GM13977 (cell line): Measurements from ENCODE around the gene CNNM4.

Experiments used
- DNase-seq: peaks from one replicate; pipeline ENCODE4 v3.0.0; 2012; ENCODE audit warnings: low spot score
- in situ Hi-C: fragments of 300-500 bp; cut with MboI; formaldehyde crosslinking; loops from one replicate; pipeline ENCODE4 v1.12.0; 2022; ENCODE audit warnings: low sequenced_read_pairs, low pct_unique_long_range_greater_than_20kb, mixed read lengths, inconsistent platforms; ENCODE audit not compliant: unreplicated experiment
- TF ChIP-seq, protein P1 (sequence below): IDR thresholded peaks from 2 replicates; pipeline ENCODE4 v1.5.1; 2012; ENCODE audit warnings: mild to moderate bottlenecking, control low read depth; ENCODE audit not compliant: insufficient read depth; ENCODE audit errors: extremely low read depth, missing control alignments

The CNNM4 gene

DNA sequence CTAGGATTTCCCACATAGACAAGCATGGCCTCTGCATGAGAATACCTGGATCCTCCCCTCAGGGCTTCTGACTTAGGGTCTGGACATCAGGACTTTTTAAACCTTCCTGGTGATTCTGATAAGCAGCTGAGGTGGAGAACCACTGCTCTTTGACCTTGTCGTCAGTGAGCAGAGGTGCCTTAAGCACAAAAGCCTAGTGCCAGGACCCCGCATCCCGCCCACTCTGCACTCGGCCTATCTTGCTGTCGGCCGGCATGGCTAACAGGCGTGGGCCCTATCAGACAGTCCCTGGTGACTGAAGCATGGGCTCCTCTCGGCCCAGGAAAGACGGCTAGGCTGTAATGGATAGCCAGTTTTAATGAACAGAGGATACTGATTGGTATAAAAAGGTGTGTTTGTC is 76.9 kb downstream of the CNNM4 start:
- in situ Hi-C loops = no loop called here
- TF ChIP-seq, protein P1, sequence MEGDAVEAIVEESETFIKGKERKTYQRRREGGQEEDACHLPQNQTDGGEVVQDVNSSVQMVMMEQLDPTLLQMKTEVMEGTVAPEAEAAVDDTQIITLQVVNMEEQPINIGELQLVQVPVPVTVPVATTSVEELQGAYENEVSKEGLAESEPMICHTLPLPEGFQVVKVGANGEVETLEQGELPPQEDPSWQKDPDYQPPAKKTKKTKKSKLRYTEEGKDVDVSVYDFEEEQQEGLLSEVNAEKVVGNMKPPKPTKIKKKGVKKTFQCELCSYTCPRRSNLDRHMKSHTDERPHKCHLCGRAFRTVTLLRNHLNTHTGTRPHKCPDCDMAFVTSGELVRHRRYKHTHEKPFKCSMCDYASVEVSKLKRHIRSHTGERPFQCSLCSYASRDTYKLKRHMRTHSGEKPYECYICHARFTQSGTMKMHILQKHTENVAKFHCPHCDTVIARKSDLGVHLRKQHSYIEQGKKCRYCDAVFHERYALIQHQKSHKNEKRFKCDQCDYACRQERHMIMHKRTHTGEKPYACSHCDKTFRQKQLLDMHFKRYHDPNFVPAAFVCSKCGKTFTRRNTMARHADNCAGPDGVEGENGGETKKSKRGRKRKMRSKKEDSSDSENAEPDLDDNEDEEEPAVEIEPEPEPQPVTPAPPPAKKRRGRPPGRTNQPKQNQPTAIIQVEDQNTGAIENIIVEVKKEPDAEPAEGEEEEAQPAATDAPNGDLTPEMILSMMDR = no peak
- DNase-seq = no peak

DNA sequence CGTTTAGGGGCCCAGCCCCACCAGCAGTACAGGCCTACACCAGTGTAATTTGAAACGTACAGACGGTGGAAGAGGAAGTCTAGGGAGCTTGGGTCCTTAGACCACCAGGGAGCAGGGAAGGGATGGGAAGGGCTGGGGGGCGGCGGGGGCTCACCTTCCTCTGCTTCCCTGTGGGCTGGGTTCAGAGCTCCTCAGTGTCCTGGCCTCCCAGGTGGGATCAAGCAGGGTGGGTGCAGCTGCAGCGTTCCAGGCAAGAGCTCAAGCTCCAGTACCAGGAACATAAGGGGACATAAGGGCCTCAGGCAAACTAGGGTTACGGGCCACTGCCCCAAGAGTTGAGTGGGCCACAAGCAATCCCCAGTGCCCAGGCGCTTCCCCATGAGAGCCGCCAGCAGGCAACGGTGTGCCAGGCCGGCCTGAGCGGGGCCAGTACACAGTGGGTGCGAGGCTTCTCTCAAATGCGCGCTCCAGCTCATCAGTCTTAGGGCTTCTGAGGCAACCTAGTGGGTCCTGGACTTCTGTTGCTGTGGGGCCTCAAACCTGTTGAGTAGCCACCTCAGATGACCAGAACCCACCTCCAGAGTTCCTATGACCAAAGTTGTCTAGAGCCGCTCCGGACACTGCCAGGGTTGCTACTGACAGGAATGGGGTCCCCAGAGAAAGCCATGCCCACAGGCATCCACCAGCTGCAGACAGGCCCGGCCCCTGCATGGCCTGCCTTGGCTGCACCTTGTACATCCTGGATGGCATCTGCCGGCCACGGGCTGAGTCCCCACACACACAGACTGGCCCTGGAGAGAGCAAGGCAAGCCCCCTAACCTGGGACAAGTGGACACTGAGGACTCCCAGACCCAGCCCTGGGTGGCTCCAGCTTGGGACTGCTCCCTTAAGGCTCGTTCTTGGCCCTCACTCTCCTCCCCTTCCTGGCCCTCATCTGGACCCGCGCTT is 77.9 kb downstream of the CNNM4 start:
- DNase-seq = no peak
- TF ChIP-seq, protein P1 = no peak
- in situ Hi-C loops = no loop called here

DNA sequence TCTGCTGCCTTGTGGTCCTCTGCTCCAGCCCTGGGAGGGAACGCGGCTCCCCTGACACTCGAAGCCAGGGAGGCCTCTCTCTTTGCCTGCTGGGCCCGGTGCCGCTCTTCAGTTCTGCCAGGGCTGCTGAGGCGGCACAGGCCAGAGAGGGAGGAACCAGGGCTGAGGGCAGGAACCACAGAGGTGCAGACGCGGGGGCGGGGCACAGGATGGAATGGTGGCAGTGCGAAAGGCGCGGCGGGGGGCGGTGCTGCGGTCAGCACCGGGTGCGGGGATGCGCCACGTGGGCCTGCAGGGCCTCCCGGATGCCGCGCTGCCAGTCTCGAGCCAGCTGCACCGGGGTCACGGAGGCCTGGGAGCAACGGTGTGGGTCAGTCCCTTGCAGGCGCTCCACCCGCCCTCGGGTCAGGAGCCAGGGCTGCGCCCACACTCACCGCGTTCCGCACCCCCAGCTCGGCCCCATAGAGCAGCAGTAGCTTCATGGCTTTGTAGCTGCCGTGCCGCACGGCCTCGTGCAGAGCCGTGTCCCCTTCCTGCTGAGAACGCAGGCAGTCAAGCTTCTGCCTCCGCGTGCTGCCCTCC is 78.7 kb downstream of the CNNM4 start:
- DNase-seq = no peak
- in situ Hi-C loops = no loop called here
- TF ChIP-seq, protein P1 = no peak

DNA sequence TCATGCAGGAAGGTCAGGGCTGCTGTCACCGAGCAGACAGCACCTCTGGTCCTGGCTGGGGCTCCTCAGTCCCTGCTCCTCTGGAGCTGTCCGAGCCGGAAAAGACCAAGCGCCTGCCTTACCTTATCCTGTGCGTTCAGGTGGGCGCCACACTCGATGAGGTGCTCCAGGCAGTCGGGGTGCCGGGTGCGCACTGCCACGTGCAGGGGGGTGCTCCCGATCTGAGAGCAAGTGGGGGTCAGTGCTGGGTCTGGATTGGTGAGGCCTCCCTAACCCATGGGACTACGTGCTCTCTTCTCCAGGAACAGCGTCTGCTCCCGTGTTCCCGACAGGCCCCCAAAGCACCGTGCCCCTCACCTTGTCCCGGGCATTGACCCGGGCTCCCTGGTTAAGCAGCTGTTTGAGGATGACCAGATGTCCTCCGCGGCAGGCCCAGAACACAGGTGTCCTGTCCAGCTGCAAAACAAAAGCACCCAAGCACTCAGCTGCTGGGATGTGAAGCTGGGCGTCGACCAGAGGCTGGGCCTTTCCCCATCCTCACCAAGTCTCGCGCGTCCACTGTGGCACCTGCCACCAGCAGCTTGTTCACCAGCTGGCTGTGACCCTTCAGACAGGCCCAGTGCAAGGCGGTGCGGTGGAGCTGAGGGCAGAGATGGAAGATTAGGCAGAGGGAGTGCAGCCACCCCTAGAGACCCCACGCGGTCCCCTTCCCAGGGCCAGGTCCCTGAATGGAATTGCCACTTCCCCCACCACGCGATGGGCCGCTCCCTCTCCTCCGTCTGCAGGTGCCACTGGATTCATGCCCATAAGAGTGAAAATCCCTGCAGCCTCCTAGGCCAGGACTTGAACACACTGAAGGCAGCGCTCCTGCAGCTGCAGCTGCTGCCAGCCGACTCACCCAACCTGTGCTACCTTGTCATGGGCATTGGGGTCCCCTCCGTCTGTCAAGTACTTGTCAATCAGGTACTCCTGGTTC is 79.5 kb downstream of the CNNM4 start:
- TF ChIP-seq, protein P1 = no peak
- in situ Hi-C loops = no loop called here
- DNase-seq = no peak

DNA sequence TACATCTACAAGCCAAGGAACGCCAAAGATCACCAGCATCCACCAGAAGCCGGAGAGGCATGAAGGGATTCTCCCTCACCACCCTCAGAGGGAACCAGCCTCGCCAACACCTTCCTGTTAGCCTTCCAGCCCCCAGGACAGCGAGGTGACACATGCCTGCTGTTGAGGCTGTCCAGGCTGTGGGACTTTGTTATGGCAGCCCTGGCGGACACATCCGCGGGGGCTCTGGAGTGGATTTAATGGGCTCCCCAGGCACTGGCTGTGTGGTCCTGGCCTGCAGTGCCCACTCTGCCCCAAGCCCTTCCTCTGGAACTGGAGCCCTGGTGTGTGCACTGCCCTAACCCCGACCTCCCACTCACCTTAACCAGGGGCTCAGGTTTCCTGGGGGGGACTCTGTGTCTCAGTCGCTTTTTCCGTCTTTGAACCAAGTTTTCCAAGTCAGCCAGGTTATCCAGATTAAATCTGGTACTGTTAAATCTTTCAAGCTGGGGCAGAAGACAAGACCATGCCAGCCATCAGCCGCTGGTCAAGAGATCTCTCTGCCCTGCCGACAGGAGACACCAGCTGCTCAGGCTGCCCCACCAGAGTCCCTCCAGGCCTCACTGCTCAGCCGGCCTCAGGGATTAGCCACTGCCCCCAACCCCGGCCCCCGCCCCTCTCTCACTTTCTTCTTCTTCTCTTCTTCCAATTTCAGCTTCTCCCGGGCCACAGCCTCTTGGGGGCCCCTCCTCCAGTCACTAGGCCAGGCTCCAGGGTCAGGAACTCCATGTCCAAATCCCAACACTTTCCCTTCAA is 81.2 kb downstream of the CNNM4 start:
- TF ChIP-seq, protein P1 = no peak

More for the DNA sequence above, 81.2 kb downstream of the CNNM4 start:
- no peak for DNase-seq
- in situ Hi-C loops = no loop called here
